Astrocyte of the spinal cord (primary cell): ENCODE results near the gene KRT10.

Experiments
- DNase-seq: peaks from one replicate; pipeline ENCODE4 v3.0.0; 2011; ENCODE audit warnings: low read depth, low spot score
- H3K4me3 ChIP-seq: 2 replicates; pipeline ENCODE4 v1.5.1; 2011; ENCODE audit warnings: low read depth, mild to moderate bottlenecking, low read length, moderate library complexity
- in situ Hi-C: cut with HindIII; loops from 2 replicates; pipeline ENCODE4 v1.10.0; 2017; ENCODE audit warnings: low sequenced_read_pairs
- TF ChIP-seq, protein P1 (sequence below): IDR thresholded peaks from 2 replicates; pipeline ENCODE4 v1.5.1; 2012; ENCODE audit warnings: low read depth, mild to moderate bottlenecking, low read length, inconsistent platforms

KRT10 gene

DNA sequence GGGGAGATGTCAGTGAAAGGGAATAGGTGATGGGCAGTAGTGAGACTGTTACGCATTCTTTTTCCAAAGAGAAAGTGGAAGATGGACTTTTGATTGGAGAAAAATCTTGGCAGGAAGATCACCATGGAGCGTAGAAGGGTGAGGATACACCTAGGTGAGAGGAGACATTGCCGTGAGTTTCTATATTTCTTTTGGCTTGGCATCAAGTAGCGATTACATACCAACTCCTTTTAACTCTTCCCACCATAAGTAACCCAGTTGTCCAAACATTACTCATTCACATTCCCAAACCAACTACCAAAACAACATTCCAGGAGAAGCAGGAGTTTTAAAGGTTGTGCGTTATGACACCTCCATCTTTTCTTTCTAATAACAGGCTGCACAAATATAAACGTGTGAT lies 11.9 kb downstream of the KRT10 start:
- TF ChIP-seq, protein P1, sequence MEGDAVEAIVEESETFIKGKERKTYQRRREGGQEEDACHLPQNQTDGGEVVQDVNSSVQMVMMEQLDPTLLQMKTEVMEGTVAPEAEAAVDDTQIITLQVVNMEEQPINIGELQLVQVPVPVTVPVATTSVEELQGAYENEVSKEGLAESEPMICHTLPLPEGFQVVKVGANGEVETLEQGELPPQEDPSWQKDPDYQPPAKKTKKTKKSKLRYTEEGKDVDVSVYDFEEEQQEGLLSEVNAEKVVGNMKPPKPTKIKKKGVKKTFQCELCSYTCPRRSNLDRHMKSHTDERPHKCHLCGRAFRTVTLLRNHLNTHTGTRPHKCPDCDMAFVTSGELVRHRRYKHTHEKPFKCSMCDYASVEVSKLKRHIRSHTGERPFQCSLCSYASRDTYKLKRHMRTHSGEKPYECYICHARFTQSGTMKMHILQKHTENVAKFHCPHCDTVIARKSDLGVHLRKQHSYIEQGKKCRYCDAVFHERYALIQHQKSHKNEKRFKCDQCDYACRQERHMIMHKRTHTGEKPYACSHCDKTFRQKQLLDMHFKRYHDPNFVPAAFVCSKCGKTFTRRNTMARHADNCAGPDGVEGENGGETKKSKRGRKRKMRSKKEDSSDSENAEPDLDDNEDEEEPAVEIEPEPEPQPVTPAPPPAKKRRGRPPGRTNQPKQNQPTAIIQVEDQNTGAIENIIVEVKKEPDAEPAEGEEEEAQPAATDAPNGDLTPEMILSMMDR = no peak
- H3K4me3 ChIP-seq = no peak overlapping the region
- in situ Hi-C loops = no loop called here
- peak; percentile 31 for DNase-seq

DNA sequence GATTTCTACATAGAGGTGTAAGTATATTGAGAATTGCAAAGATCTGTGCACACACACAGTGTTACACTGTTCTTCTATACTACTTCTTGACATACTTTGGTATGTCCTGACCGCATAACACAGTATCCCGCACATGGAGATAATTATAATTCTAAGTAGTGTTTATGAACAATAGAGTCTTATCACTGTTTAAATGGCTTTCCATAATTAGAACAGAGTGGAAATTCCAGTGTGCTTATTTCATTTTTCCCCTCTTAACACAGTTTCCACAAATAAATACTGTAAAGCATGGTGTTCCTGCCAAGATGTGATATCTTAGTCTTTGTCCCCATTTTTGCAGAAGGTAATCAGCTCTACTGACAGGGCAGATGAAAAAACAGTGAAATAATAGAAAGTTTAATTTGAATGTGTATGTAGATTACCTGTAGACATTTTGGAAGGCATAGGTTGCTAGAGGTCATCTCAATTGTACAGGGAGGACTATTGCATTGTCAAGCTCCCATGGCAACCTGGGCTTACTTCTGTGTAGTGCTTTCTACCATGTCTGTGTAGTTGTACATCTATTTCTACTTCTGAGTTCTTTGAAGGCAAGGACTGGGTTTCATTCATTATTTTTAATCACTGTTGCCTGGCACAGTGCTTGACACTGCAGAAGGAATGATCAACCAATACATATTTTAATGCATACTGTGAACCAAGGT lies 12.5 kb downstream of the KRT10 start:
- in situ Hi-C loops = no loop called here
- DNase-seq = no peak
- H3K4me3 ChIP-seq = no peak overlapping the region
- TF ChIP-seq, protein P1 = no peak

DNA sequence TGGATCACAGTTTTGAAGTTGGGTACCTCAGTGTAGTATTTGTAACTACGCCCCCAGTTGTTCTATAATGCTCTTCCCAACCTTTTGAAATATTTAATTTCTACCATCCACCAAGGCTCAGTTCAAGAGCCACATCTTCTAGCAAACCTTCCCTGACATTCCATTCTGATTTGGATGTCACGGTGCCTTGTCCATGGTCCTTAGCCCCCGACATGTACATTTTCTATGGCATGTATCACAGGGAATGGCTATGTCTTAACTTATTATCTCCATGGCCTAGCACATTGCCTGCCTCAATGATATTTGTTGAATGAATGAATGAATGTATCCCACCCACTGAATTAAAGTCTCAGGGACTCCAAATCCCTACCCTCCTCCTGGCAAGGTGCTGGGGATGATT lies 16.3 kb downstream of the KRT10 start:
- TF ChIP-seq, protein P1 = no peak
- in situ Hi-C loops = no loop called here
- H3K4me3 ChIP-seq = no peak overlapping the region
- no peak for DNase-seq

DNA sequence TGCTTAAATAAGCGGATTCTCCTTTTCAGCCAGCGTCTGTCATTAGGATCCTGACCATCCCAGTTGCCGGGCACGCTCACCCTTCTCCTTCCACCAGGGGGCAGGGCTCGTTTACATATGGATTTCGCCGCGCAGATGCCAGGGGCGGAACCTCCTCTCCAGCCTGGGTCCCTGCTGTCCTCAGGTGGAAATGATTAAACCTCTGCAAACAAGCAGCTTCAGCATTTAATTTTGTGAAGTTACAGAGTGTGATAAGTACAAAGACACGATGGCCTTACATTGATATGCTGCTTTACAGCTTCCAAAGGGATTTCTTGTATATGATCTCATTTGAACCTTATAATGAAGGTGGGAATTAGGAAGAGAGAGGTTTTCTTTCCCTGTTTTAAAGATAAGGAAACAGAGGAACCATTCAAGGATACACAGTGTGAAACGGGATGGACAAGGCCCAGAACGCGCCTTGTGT lies 18.8 kb downstream of the KRT10 start:
- in situ Hi-C loops = no loop called here
- peak; percentile 66 for DNase-seq
- no peak overlapping the region for H3K4me3 ChIP-seq
- TF ChIP-seq, protein P1 = peak; percentile 92

DNA sequence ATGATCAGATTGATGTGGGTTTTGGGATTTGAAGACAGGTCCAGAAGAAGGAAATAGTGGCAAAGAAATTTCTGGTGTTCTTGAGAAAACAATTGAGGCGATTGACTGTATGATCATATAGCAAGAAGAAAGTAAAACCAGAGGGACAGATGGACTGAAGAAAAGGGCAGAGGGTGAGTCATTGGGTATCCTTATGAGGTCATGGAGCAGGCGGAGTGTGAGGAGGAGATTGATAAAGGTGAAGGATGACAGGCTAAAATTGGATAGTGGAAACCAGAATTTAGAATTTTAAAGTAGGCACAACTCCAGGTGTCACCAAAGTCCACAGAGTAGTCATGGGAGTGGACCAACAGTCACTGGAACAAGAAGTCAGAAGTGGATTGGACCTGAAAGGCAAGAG lies 21.3 kb downstream of the KRT10 start:
- TF ChIP-seq, protein P1 = no peak
- in situ Hi-C loops = no loop called here
- no peak for DNase-seq
- no peak overlapping the region for H3K4me3 ChIP-seq

DNA sequence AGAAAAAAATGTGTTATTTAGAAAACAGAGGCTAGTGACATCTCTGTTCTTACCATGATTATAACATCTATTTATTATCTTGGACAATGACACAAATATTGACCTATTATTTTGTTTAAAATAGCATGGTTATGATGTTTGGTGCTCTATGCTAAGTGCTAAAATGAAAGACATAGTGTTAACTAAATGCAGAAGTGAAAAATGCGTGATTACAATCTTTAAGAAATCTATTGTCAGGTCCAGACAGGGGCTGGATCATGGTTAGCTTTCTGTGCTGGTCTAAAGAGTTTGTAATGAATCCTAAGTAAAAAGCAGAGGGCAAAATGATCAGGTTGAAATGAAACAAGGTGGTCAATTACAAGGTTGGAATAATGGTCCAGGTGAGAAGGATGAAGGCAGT lies 22.0 kb downstream of the KRT10 start:
- no peak overlapping the region for H3K4me3 ChIP-seq
- TF ChIP-seq, protein P1 = no peak
- DNase-seq = no peak
- in situ Hi-C loops = no loop called here
